ENCODE results near the gene ZFHX2. TPM values are rescaled to one million over a fixed set of nuclear protein-coding genes. Genes with fewer than 3 reads are reported as not detected.
A peak's percentile ranks its signal among the peaks of the same experiment; 100 is the strongest.
"Not testable (repeated sequence)": the region's sequence is repeated elsewhere in the genome, so short reads cannot be mapped to it uniquely, and the experiment has no call there.

The ZFHX2 gene
- total and polyA plus RNA-seq, 5 donors from 2014 or later, result 0.42 TPM; not detected in 4

DNA sequence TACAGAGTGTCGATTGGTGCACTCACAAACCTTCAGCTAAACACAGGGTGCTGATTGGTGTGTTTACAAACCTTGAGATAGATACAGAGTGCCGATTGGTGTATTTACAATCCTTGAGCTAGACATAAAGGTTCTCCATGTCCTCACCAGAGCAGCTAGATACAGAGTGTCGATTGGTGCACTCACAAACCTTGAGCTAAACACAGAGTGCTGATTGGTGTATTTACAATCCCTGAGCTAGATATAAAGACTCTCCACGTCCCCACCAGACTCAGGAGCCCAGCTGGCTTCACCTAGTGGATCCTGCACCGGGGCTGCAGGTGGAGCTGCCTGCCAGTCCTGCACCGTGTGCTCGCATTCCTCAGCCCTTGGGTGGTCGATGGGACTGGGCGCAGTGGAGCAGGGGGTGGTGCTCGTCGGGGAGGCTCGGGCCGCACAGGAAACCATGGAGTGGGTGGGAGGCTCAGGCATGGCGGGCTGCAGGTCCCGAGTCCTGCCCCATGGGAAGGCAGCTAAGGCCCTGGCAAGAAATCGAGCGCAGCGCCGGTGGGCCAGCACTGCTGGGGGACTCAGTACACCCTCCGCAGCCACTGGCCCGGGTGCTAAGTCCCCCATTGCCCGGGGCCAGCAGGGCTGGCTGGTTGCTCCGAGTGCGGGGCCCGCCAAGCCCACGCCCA, 33.1 kb upstream of the ZFHX2 start:
- not testable (repeated sequence) for H3K27me3 ChIP-seq (ENCODE audit: control insufficient read depth, insufficient read depth, low read length); H3K9me3 ChIP-seq (ENCODE audit: control insufficient read depth in 2 of 2, low read length in 2 of 2); H3K4me1 Mint-ChIP-seq; H3K36me3 Mint-ChIP-seq; H3K36me3 ChIP-seq (ENCODE audit: control insufficient read depth, insufficient read depth, low read length); H3K4me1 ChIP-seq (ENCODE audit: control insufficient read depth, insufficient read depth, low read length, poor library complexity, severe bottlenecking); DNase-seq; H3K27ac Mint-ChIP-seq; H3K4me3 ChIP-seq (ENCODE audit: low read depth, low read length); H3K9me3 Mint-ChIP-seq; ATAC-seq (ENCODE audit: low read depth in 2 of 2); H3K27ac ChIP-seq (ENCODE audit: insufficient read depth, low read length, poor library complexity, severe bottlenecking); H3K4me3 Mint-ChIP-seq
- H3K27me3 Mint-ChIP-seq, result peaks cover 45% of the 10 kb centered on the region

DNA sequence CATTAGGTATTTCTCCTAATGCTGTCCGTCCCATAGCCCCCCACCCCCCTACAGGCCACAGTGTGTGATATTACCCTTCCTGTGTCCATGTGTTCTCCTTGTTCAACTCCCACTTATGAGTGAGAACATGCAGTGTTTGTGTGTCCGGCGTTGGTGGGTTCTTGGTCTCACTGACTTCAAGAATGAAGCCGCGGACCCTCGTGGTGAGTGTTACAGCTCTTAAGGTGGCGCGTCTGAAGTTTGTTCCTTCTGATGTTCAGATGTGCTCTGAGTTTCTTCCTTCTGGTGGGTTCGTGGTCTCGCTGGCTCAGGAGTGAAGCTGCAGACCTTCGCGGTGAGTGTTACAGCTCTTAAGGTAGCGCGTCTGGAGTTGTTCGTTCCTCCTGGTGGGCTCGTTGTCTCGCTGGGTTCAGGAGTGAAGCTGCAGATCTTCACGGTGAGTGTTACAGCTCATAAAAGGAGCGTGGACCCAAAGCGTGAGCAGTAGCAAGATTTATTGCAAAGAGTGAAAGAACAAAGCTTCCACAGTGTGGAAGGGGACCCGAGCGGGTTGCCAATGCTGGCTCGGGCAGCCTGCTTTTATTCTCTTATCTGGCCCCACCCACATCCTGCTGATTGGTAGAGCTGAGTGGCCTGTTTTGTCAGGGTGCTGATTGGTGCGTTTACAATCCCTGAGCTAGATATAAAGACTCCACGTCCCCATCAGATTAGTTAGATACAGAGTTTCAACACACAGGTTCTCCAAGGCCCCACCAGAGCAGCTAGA, 32.4 kb upstream of the ZFHX2 start:
- not testable (repeated sequence) for H3K36me3 ChIP-seq (ENCODE audit: control insufficient read depth, insufficient read depth, low read length); H3K4me3 ChIP-seq (ENCODE audit: low read depth, low read length); H3K36me3 Mint-ChIP-seq; H3K27ac ChIP-seq (ENCODE audit: insufficient read depth, low read length, poor library complexity, severe bottlenecking); H3K27me3 ChIP-seq (ENCODE audit: control insufficient read depth, insufficient read depth, low read length); DNase-seq; H3K4me1 Mint-ChIP-seq; H3K27ac Mint-ChIP-seq; ATAC-seq (ENCODE audit: low read depth in 2 of 2); H3K4me1 ChIP-seq (ENCODE audit: control insufficient read depth, insufficient read depth, low read length, poor library complexity, severe bottlenecking); H3K9me3 Mint-ChIP-seq; H3K9me3 ChIP-seq (ENCODE audit: control insufficient read depth in 2 of 2, low read length in 2 of 2)
- Mint-ChIP-seq H3K4me3 (peak overlapping the region in 1 of 4 donors; percentile 61), H3K27me3 (peaks cover 52% of the 10 kb centered on the region)

DNA sequence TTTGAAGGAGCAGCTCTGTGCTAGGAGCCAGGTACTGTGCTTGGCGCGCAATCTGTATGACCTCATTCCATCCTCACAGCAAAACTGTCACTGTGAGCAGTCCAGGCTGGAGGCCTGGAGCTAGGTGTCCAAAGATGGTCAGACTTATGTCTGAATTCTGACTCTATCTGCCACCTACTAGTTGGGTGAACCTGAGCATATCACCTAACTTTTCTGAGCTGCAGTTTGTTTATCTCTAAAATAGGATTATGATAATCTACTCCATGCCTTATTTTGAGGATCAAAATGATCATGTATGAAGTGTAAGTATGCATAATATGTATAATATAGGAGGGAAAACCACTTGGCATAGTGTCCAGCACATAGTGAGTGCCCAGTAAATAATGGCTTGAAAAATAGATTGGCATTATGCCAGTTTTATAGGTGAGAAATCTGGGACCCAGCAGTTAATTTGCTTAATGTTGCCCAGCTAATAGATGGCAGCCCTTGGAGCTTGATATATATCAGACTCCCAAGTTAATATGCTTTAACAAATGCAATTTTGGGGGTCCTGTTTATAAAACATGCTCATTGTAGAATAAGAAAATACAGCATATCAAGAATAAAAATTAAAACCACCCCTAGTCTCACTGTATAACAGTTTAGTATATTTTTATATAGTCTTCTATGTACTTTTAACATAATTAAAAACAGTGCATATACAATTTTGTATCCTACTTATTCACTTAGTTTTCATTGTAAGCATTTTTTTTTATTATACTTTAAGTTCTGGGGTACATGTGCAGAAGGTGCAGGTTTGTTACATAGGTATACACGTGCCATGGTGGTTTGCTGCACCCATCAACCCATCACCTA, 31.6 kb upstream of the ZFHX2 start:
- H3K4me3 Mint-ChIP-seq, result no peak overlapping the region
- H3K4me1 Mint-ChIP-seq, result peaks cover 0 to 10% (median 0%) of the 10 kb centered on the region in 4 donors

GRCh38 chr14:23580948-23581281, 29.4 kb upstream of the ZFHX2 start:
- Mint-ChIP-seq H3K4me3 (no peak overlapping the region), H3K27me3 (peaks cover 65% of the 10 kb centered on the region), H3K4me1 (peaks cover 0 to 23% (median 1%) of the 10 kb centered on the region in 4 donors), H3K27ac (no peak overlapping the region), H3K36me3 (no peaks in the 10 kb centered on the region), H3K9me3 (peaks cover 0 to 1% (median 0%) of the 10 kb centered on the region in 7 donors)
- DNase-seq, result no peak
- Histone ChIP-seq H3K27ac (ENCODE audit: insufficient read depth, low read length, poor library complexity, severe bottlenecking) (no peak overlapping the region), H3K36me3 (ENCODE audit: control insufficient read depth, insufficient read depth, low read length) (no peaks in the 10 kb centered on the region), H3K27me3 (ENCODE audit: control insufficient read depth, insufficient read depth, low read length) (no peaks in the 10 kb centered on the region), H3K4me1 (ENCODE audit: control insufficient read depth, insufficient read depth, low read length, poor library complexity, severe bottlenecking) (peaks cover 23% of the 10 kb centered on the region), H3K9me3 (ENCODE audit: control insufficient read depth in 2 of 2, low read length in 2 of 2) (no peaks in the 10 kb centered on the region), H3K4me3 (ENCODE audit: low read depth, low read length) (no peak overlapping the region)
- no peak for ATAC-seq (ENCODE audit: low read depth in 2 of 2)

More for the DNA sequence above, 31.6 kb upstream of the ZFHX2 start:
- H3K4me3 ChIP-seq (ENCODE audit: low read depth, low read length), result no peak overlapping the region
- ATAC-seq (ENCODE audit: low read depth in 2 of 2) (no peak), DNase-seq (no peak)
- H3K27me3 Mint-ChIP-seq, result peaks cover 53% of the 10 kb centered on the region
- no peaks in the 10 kb centered on the region for H3K9me3 ChIP-seq (ENCODE audit: control insufficient read depth in 2 of 2, low read length in 2 of 2)
- no peaks in the 10 kb centered on the region for H3K27me3 ChIP-seq (ENCODE audit: control insufficient read depth, insufficient read depth, low read length)
- peaks cover under 1% of the 10 kb centered on the region for H3K4me1 ChIP-seq (ENCODE audit: control insufficient read depth, insufficient read depth, low read length, poor library complexity, severe bottlenecking)
- no peaks in the 10 kb centered on the region for H3K36me3 ChIP-seq (ENCODE audit: control insufficient read depth, insufficient read depth, low read length)
- H3K27ac ChIP-seq (ENCODE audit: insufficient read depth, low read length, poor library complexity, severe bottlenecking), result no peak overlapping the region
- peaks cover 0 to 1% (median 0%) of the 10 kb centered on the region in 7 donors for H3K9me3 Mint-ChIP-seq
- no peak overlapping the region for H3K27ac Mint-ChIP-seq
- H3K36me3 Mint-ChIP-seq, result no peaks in the 10 kb centered on the region

DNA sequence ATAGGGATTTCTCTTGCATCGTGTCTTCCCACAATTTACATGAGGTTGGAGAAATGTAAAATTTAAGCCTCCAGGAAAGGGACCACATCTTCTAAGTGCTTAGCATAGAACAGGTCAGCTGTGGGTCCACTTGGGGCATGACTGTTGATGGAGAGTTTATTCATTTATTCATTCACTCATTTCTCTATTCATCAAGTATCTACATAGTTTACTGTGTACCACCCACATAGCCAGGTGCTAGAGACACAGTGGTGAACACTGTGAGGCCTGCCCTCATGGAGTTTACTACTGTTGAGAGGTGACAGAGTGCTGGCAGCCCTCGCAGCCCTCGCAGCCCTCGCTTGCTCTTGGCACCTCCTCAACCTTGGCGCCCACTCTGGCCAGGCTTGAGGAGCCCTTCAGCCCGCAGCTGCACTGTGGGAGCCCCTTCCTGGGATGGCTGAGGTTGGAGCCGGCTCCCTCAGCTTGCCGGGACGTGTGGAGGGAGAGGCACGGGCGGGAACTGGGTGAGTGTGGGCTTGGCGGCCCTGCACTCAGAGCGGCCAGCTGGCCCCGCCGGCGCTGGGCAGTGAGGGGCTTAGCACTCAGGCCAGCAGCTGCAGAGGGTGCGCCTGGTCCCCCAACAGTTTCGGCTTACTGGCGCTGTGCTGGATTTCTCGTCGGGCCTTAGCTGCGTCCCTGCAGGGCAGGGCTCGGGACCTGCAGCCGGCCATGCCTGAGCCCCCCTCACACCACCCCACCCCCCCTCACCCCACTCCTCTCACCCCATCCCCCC, 28.8 kb upstream of the ZFHX2 start:
- Mint-ChIP-seq H3K4me1 (peaks cover 0 to 23% (median 1%) of the 10 kb centered on the region in 4 donors), H3K4me3 (no peak overlapping the region), H3K27me3 (peaks cover 63% of the 10 kb centered on the region), H3K36me3 (no peaks in the 10 kb centered on the region), H3K9me3 (peaks cover 0 to 1% (median 0%) of the 10 kb centered on the region in 7 donors), H3K27ac (no peak overlapping the region)
- Histone ChIP-seq H3K9me3 (ENCODE audit: control insufficient read depth in 2 of 2, low read length in 2 of 2) (no peaks in the 10 kb centered on the region), H3K4me1 (ENCODE audit: control insufficient read depth, insufficient read depth, low read length, poor library complexity, severe bottlenecking) (peaks cover 24% of the 10 kb centered on the region), H3K27me3 (ENCODE audit: control insufficient read depth, insufficient read depth, low read length) (no peaks in the 10 kb centered on the region), H3K27ac (ENCODE audit: insufficient read depth, low read length, poor library complexity, severe bottlenecking) (no peak overlapping the region), H3K4me3 (ENCODE audit: low read depth, low read length) (no peak overlapping the region), H3K36me3 (ENCODE audit: control insufficient read depth, insufficient read depth, low read length) (no peaks in the 10 kb centered on the region)
- DNase-seq (no peak), ATAC-seq (ENCODE audit: low read depth in 2 of 2) (no peak)

DNA sequence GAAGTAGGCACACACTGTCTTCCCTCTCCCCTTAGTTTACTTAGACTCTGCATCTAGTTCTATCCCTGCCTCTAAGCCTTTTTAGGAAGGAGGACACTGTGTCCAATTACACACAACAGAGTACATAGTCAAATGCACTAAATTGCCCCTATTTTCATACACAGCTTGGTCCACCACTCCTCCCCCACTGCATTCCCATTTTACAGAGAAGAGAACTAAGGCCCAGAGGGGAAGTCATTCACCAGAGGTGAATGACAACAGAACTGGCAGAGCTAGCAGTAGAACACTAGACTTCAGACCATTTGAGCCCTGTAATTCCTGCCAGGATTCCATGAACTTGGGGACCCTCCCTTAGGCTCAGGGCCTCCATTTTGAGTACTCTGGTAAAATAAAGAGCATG, 28.2 kb upstream of the ZFHX2 start:
- peaks cover 65% of the 10 kb centered on the region for H3K27me3 Mint-ChIP-seq

GRCh38 chr14:23579311-23579630, 27.7 kb upstream of the ZFHX2 start:
- H3K9me3 ChIP-seq (ENCODE audit: control insufficient read depth in 2 of 2, low read length in 2 of 2), result no peaks in the 10 kb centered on the region
- Mint-ChIP-seq H3K27me3 (peaks cover 67% of the 10 kb centered on the region), H3K4me1 (peaks cover 0 to 23% (median 1%) of the 10 kb centered on the region in 4 donors), H3K9me3 (peaks cover 0 to 1% (median 0%) of the 10 kb centered on the region in 7 donors), H3K27ac (no peak overlapping the region), H3K36me3 (no peaks in the 10 kb centered on the region), H3K4me3 (no peak overlapping the region)
- H3K27me3 ChIP-seq (ENCODE audit: control insufficient read depth, insufficient read depth, low read length), result peaks cover 3% of the 10 kb centered on the region
- no peaks in the 10 kb centered on the region for H3K36me3 ChIP-seq (ENCODE audit: control insufficient read depth, insufficient read depth, low read length)
- no peak overlapping the region for H3K27ac ChIP-seq (ENCODE audit: insufficient read depth, low read length, poor library complexity, severe bottlenecking)
- peaks cover 24% of the 10 kb centered on the region for H3K4me1 ChIP-seq (ENCODE audit: control insufficient read depth, insufficient read depth, low read length, poor library complexity, severe bottlenecking)
- ATAC-seq (ENCODE audit: low read depth in 2 of 2), result no peak
- no peak for DNase-seq
- no peak overlapping the region for H3K4me3 ChIP-seq (ENCODE audit: low read depth, low read length)

More for the DNA sequence above, 28.2 kb upstream of the ZFHX2 start:
- Histone ChIP-seq H3K4me3 (ENCODE audit: low read depth, low read length) (no peak overlapping the region), H3K4me1 (ENCODE audit: control insufficient read depth, insufficient read depth, low read length, poor library complexity, severe bottlenecking) (peaks cover 24% of the 10 kb centered on the region), H3K36me3 (ENCODE audit: control insufficient read depth, insufficient read depth, low read length) (no peaks in the 10 kb centered on the region), H3K27ac (ENCODE audit: insufficient read depth, low read length, poor library complexity, severe bottlenecking) (no peak overlapping the region), H3K9me3 (ENCODE audit: control insufficient read depth in 2 of 2, low read length in 2 of 2) (no peaks in the 10 kb centered on the region), H3K27me3 (ENCODE audit: control insufficient read depth, insufficient read depth, low read length) (peaks cover 3% of the 10 kb centered on the region)
- no peak for ATAC-seq (ENCODE audit: low read depth in 2 of 2)
- no peaks in the 10 kb centered on the region for H3K36me3 Mint-ChIP-seq
- peaks cover 0 to 23% (median 1%) of the 10 kb centered on the region in 4 donors for H3K4me1 Mint-ChIP-seq
- H3K9me3 Mint-ChIP-seq, result peaks cover 0 to 1% (median 0%) of the 10 kb centered on the region in 7 donors
- H3K4me3 Mint-ChIP-seq, result no peak overlapping the region
- no peak overlapping the region for H3K27ac Mint-ChIP-seq
- no peak for DNase-seq

Data from CD4-positive, CD25-positive, alpha-beta regulatory T cell (primary cell).